Neural cell (in vitro differentiated cells): ENCODE measurements around the gene GPSM3.

Experiments used
- CTCF ChIP-seq: fragments of 450-650 bp; IDR thresholded peaks from 2 replicates; pipeline ENCODE4 v1.5.1; 2014; ENCODE audit warnings: antibody characterized with exemption, mild to moderate bottlenecking, moderate library complexity; ENCODE audit not compliant: poor library complexity, severe bottlenecking
- EP300 ChIP-seq: fragments of 450-650 bp; conservative IDR thresholded peaks from 2 replicates; pipeline ENCODE4 v1.6.1; 2014; ENCODE audit warnings: antibody characterized with exemption, mild to moderate bottlenecking, moderate library complexity; ENCODE audit not compliant: poor library complexity, severe bottlenecking
- EZH2 ChIP-seq: fragments of 200-600, 300-800 bp; shearing (Covaris generic), sonication (generic); IDR thresholded peaks from 2 replicates; pipeline ENCODE4 v1.6.1; 2014; ENCODE audit warnings: antibody characterized with exemption, low read length, borderline replicate concordance, mild to moderate bottlenecking; ENCODE audit not compliant: insufficient read depth, poor library complexity, severe bottlenecking
- POLR2AphosphoS5 ChIP-seq: IDR thresholded peaks from 2 replicates; pipeline ENCODE4 v1.6.1; 2012
- RAD21 ChIP-seq: fragments of 450-650 bp; conservative IDR thresholded peaks from 2 replicates; pipeline ENCODE4 v1.6.1; 2014; ENCODE audit warnings: antibody characterized with exemption, mild to moderate bottlenecking, moderate library complexity
- REST ChIP-seq: IDR thresholded peaks from 2 replicates; pipeline ENCODE4 v1.6.1; 2012; ENCODE audit warnings: borderline replicate concordance
- SMC3 ChIP-seq: fragments of 450-650 bp; conservative IDR thresholded peaks from 2 replicates; pipeline ENCODE4 v1.6.1; 2014; ENCODE audit warnings: antibody characterized with exemption, mild to moderate bottlenecking, moderate library complexity; ENCODE audit not compliant: poor library complexity

GRCh38 chr6:32158052-32158451 is 34.4 kb downstream of the GPSM3 start:
- TF ChIP-seq EP300 (no peak), CTCF (no peak), RAD21 (no peak), REST (no peak), POLR2AphosphoS5 (no peak), EZH2 (no peak), SMC3 (no peak)
